Gastrocnemius medialis (tissue), 4 donors: ENCODE results near the gene ISOC1. TPM values are rescaled to one million over a fixed set of nuclear protein-coding genes. Genes with fewer than 3 reads are reported as not detected.

Experiments used
- ATAC-seq, 2 donors: fragments of 150-250 bp; one replicate each; pipeline ENCODE4 v1.9.1; 2016
- DNase-seq, 2 donors: peaks; one replicate each; pipeline ENCODE4 v3.0.0-alpha.2; 2019
- H3K27ac ChIP-seq, 4 donors: fragments of 200-600 bp; sonication (generic); 1 replicate in 1 of 4; 2 replicates in 3 of 4; pipeline ENCODE4 v1.5.1; 2016 to 2018; ENCODE audit warnings: mild to moderate bottlenecking in 2 of 4, moderate library complexity in 1 of 4
- H3K27me3 ChIP-seq, 3 donors: fragments of 200-600 bp; sonication (generic) in 2 of 3; 1 replicate in 1 of 3; 2 replicates in 2 of 3; pipeline versions ENCODE4 v1.5.1 to v1.6.0; 2016 to 2019; ENCODE audit warnings: mild to moderate bottlenecking in 1 of 3, moderate library complexity in 1 of 3
- H3K36me3 ChIP-seq, 2 donors: fragments of 200-600 bp; sonication (generic) in 1 of 2; one replicate each; pipeline ENCODE4 v1.5.1; 2017 to 2018
- H3K4me1 ChIP-seq, 2 donors: fragments of 200-600 bp; sonication (generic) in 1 of 2; one replicate each; pipeline ENCODE4 v1.5.1; 2016 to 2017; ENCODE audit warnings: mild to moderate bottlenecking in 2 of 2
- H3K4me3 ChIP-seq, 4 donors: fragments of 200-600 bp; sonication (generic) in 3 of 4; 1 replicate in 1 of 4; 2 replicates in 3 of 4; pipeline ENCODE4 v1.5.1; 2016 to 2019; ENCODE audit warnings: mild to moderate bottlenecking in 2 of 4
- H3K9me3 ChIP-seq, 3 donors: fragments of 200-600 bp; sonication (generic) in 2 of 3; 1 replicate in 1 of 3; 2 replicates in 2 of 3; pipeline ENCODE4 v1.5.1; 2016 to 2019
- CTCF ChIP-seq, 5 experiments: fragments of 450-650 bp in 3 of 5; fragments of 200-600 bp in 2 of 5; sonication (generic) in 2 of 5; IDR thresholded peaks in 4 of 5; conservative IDR thresholded peaks in 1 of 5; 1 replicate in 4 of 5; 2 replicates in 1 of 5; pipeline ENCODE4 v1.5.1; 2016 to 2019; ENCODE audit warnings: antibody characterized with exemption in 5 of 5, mild to moderate bottlenecking in 3 of 5, moderate library complexity in 3 of 5
- POLR2A ChIP-seq, 2 donors: fragments of 450-650 bp; IDR thresholded peaks; one replicate each; pipeline ENCODE4 v1.6.1; 2017; ENCODE audit warnings: antibody characterized with exemption in 2 of 2, mild to moderate bottlenecking in 2 of 2, moderate library complexity in 2 of 2
- in situ Hi-C, 4 donors: fragments of 200-750 bp; cut with MboI; loops; one replicate each; pipeline versions ENCODE4 v1.15.0 to v1.8.0; 2017; ENCODE audit warnings: low sequenced_read_pairs in 4 of 4
- intact Hi-C: fragments of 100-400 bp; cut with DNase I; formaldehyde crosslinking; loops from one replicate; pipeline ENCODE4 v1.15.1; 2023; ENCODE audit warnings: low total_unique reads
- total RNA-seq, 4 donors: library from RNA; depleted of rRNA; stranded (reverse); fragments of >200 nt; gene quantifications; one replicate each; pipeline versions ENCODE4 v1.1.0 to v1.2.3, GENCODE V29; 2016

The ISOC1 gene
- total RNA-seq, 4 donors from 2014 or later: 11.0 to 14.0 (median 12.9) TPM

GRCh38 chr5:129051283-129051682 is 43.3 kb upstream of the ISOC1 start:
- DNase-seq (no peak), ATAC-seq (no peak)
- Histone ChIP-seq H3K27me3 (no peaks in the 10 kb centered on the region), H3K4me1 (no peaks in the 10 kb centered on the region), H3K9me3 (no peaks in the 10 kb centered on the region), H3K4me3 (no peak overlapping the region), H3K27ac (no peak overlapping the region), H3K36me3 (no peaks in the 10 kb centered on the region)
- in situ Hi-C loops: no loop called here
- TF ChIP-seq CTCF (IDR thresholded peaks at IDR 0.05 in 4 of 5, conservative IDR thresholded peaks at IDR 0.05 in 1 of 5) (no peak), POLR2A (IDR thresholded peaks at IDR 0.05) (no peak)
- intact Hi-C loops: no loop called here

DNA sequence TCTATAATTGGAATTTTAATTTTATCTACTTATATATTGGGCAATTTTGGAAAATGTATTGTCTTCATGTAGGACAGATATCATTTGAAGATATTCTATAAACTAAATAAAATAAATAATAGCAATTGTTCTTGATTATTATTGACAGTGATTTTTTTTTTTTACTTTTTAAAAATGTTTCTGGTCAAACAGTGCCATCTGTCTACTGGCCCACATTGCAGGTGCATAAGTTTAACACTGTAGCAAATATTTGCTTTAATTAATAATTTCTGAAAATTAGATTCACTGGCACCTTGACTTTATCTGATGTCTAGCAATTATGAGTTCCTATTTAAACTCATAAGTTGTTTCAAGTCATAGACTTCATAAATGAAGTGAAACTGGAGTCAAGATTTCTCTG is 41.1 kb upstream of the ISOC1 start:
- no peak for ATAC-seq
- H3K36me3 ChIP-seq: no peaks in the 10 kb centered on the region
- no peak overlapping the region for H3K4me3 ChIP-seq
- in situ Hi-C loops (no loop called here), intact Hi-C loops (no loop called here)
- no peaks in the 10 kb centered on the region for H3K27me3 ChIP-seq
- no peak for DNase-seq
- no peak for TF ChIP-seq CTCF (IDR thresholded peaks at IDR 0.05 in 4 of 5, conservative IDR thresholded peaks at IDR 0.05 in 1 of 5)
- no peak for TF ChIP-seq POLR2A (IDR thresholded peaks at IDR 0.05)
- no peak overlapping the region for H3K27ac ChIP-seq
- H3K4me1 ChIP-seq: no peaks in the 10 kb centered on the region
- H3K9me3 ChIP-seq: no peaks in the 10 kb centered on the region

GRCh38 chr5:129057329-129057728 is 37.2 kb upstream of the ISOC1 start:
- Histone ChIP-seq H3K4me3 (no peak overlapping the region), H3K4me1 (no peaks in the 10 kb centered on the region), H3K9me3 (no peaks in the 10 kb centered on the region), H3K27me3 (no peaks in the 10 kb centered on the region), H3K36me3 (no peaks in the 10 kb centered on the region), H3K27ac (no peak overlapping the region)
- ATAC-seq (no peak), DNase-seq (no peak)
- in situ Hi-C loops: no loop called here
- TF ChIP-seq POLR2A (IDR thresholded peaks at IDR 0.05) (no peak), CTCF (IDR thresholded peaks at IDR 0.05 in 4 of 5, conservative IDR thresholded peaks at IDR 0.05 in 1 of 5) (no peak)
- intact Hi-C loops: no loop called here

- in situ Hi-C loops (no loop called here), intact Hi-C loops (no loop called here)
- ATAC-seq: no peak
Measured at GRCh38 chr5:129061849-129062248, 32.7 kb upstream of the ISOC1 start.

More at GRCh38 chr5:129061849-129062248, 32.7 kb upstream of the ISOC1 start:
- no peak for DNase-seq
- H3K9me3 ChIP-seq: no peaks in the 10 kb centered on the region
- H3K36me3 ChIP-seq: no peaks in the 10 kb centered on the region
- H3K27ac ChIP-seq: no peak overlapping the region
- no peak for TF ChIP-seq POLR2A (IDR thresholded peaks at IDR 0.05)
- no peak for TF ChIP-seq CTCF (IDR thresholded peaks at IDR 0.05 in 4 of 5, conservative IDR thresholded peaks at IDR 0.05 in 1 of 5)
- no peaks in the 10 kb centered on the region for H3K4me1 ChIP-seq
- H3K27me3 ChIP-seq: no peaks in the 10 kb centered on the region
- no peak overlapping the region for H3K4me3 ChIP-seq
